NCI-H2171 (cell line): ENCODE measurements around the gene CCDC170.

ENCODE experiments used
- DNase-seq: peaks from one replicate; lab custom pipeline; 2025; lab: John Stamatoyannopoulos, UW

Gene CCDC170

GRCh38 chr6:151618717-151619116 is 124.9 kb downstream of the CCDC170 start:
- DNase-seq: no peak

DNA sequence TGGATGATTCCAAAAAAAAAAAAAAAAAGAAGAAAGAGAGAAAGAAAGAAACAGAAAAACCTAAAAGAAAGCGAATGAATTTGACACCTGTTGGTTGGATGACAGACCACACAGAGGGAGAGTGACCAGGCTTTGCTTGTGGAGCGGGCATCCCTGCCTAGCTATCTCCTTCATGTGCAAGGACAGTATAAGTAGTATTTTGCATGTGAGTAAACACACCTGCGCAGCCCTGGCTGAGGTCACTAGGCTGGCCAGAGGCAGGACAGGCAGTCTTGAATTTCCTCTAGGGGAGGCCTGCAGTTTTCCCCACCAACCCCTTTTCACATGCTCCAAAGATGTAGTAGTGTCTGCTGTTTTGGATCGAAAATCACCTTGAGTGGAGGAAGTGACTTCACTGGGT is 126.4 kb downstream of the CCDC170 start:
- DNase-seq: no peak

DNA sequence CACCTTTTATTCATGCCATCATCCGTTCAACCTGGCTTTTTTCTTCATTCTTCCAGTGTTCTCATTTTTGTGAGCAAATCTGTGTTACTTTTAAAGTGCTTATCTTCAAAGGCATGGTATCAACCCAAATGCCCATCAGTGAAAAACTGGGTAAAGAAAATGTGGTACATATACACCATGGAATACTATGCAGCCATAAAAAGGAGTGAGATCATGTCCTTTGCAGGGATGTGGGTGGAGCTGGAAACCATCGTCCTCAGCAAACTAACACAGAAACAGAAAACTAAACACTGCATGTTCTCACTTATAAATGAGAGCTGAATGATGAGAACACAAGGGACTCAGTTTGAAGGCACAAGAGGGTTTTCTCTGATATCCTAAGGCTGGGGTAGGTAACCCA is 130.3 kb downstream of the CCDC170 start:
- DNase-seq: no peak

DNA sequence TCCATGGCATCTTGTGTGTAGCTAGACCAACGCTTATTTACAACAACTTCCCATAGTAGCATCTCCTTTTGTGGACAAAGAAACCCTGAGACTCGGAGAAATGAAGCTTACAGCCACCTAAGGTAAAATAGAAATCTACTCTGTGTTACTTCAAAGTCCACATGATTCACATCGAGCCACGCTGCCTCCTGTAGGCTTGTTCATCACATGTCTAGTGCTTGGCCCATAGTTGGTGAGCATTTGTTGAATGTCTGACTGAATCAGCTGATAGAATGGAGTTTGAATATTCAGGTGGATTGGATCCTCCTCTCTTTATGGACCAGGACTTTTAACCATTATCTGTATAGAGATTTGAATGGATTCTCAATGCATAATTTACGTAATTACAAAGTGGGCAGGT is 130.7 kb downstream of the CCDC170 start:
- DNase-seq: no peak

GRCh38 chr6:151624900-151625536 is 131.2 kb downstream of the CCDC170 start:
- no peak for DNase-seq

DNA sequence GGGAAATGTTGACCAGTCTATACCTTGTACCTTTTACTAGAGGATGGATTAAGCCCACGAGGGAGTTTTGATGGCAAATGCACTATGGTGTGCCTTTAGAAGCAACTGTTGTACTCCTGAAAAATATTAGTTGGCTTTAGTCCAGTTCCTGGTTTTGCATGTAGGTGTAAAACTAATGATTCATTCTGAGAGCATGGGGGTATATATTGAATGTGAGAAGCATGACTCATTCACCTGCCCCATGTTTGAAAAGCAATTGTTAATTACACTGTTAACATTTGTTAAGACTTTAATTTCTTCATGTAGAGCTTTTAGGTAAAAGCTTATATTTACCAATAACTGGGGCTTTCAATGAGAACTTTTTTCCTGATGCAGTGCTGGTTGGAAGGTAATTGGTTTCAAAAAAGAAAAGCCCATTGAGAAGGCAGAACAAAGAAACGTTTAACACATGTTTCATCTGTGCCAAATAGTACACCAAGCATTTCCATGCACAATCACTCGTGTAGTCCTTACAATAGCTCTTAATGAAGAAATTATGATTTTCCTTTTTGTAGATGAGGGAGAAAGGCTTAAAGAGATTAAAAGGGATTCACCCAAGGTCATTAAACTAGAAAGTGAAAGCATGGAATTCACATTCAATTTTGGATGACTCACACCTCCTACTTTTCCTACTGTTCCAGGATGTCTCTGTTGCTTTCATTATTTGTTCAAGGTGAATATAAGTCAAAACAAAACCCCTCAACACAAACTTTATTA is 134.1 kb downstream of the CCDC170 start:
- DNase-seq: no peak

- DNase-seq: no peak
These were observed 136.0 kb downstream of the CCDC170 start for GRCh38 chr6:151629791-151630190.

- DNase-seq: no peak
These were observed 136.6 kb downstream of the CCDC170 start for GRCh38 chr6:151630387-151630786.

DNA sequence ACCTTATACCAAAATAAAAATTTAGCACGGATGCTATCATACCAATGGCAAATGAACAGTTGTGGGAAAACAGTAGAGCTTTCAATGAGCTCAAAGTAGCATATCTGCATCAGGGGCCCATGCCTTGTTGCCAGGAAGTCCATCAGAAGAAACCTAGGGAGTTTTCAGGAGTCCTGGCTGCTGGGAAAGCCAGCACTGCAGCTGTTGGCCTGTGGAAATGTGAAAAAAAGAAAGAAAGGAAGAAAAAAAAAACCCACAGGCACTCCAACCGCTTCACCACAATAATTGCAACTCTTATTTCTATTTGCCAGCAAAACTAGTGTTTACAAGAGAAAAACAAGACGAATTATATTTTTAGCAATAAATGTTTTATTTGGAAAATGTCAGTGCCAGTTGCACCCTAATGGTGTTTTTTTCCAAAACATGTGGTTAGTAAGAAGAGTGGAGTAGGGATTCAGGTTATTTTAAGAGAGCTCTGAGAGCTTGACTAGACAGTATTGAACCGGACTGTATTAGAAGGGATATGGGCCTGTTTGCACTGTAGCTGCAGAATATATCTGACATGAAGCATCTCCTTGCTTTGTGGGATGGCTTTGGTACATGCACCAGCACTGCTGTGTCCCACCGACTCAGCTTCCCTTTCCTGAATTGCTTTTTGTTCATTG is 137.3 kb downstream of the CCDC170 start:
- DNase-seq: no peak

DNA sequence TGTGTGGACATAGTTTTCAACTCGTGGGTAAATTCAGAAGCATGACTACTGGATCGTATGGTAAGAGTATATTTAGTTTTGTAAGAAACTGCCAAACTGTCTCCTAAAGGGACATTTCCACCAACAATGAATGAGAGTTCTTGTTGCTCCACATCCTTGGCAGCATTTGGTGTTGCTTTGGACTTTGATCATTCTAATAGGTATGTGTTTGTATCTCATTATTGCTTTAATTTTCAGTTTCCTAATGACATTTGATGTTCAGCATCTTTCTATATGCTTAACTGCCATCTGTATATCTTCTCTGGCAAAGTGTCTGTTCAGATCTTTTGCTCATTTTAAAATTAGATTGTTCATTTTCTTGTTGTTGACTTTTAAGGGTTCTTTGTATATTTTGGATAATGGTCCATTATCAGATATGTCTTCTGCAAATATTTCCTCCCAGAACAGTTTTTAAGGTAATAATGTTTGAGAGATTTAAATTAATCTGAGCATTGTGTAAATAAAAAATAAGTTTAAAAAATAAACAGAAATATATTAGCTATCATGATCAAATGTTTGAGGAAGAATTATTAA is 138.7 kb downstream of the CCDC170 start:
- DNase-seq: no peak

- no peak for DNase-seq
These were observed 139.9 kb downstream of the CCDC170 start for GRCh38 chr6:151633526-151634335.

DNA sequence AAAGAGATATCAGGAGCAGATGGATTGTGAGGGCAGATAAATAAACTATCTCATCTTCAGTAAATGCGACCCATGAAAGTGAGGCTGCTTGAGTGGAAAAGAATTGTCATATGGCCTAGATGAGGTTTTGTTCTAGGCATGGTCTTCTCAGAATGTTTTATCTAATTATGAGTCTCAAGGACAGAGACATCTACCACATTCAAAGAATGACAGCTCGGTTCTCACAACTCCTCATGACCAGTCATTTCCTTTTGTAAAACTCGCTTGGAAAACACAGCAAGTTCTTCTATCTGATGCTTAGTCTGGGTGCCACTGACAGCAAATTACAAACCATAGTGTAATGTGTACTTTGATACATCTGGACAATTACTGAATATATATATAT is 140.5 kb downstream of the CCDC170 start:
- DNase-seq: no peak

- no peak for DNase-seq
These were observed 141.9 kb downstream of the CCDC170 start for GRCh38 chr6:151635741-151636140.

DNA sequence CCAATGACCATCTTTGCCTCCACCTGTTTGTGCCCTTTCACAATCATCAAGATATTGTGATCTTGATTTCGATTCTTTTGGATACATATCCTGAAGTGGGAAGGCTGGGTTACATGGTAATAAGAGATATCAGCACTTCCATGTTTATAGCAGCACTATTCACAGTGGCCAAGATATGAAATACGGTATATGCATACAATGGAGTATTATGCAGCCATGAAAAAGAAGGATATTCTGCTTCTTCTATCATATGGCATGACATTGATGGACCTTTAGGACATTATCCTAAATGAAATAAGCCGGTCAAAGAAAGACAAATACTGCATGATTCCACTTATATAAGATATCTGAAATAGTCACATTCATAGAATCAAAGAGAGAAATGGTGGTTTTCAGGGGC is 144.0 kb downstream of the CCDC170 start:
- no peak for DNase-seq

- DNase-seq: no peak
These were observed 145.9 kb downstream of the CCDC170 start for GRCh38 chr6:151639750-151640149.

GRCh38 chr6:151641028-151641427 is 147.2 kb downstream of the CCDC170 start:
- no peak for DNase-seq

GRCh38 chr6:151647976-151648639 is 154.3 kb downstream of the CCDC170 start:
- DNase-seq: no peak

DNA sequence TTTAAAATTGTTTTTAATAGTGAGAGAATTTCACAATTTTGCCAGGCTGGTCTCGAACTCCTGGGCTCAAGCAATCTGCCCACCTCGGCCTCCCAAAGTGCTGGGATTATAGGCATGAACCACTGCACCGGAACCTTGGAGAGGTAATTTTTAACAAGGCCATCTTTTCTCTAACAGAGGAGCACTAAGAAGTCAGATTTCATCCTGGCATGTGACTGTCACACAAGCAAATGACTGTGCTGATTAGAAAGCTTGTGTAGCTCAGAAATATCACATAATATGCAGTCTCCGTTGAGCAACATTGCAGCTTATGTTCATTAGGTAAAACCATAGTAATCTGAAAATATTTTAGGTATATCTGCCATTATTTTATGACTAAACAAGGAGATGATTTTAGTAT is 156.0 kb downstream of the CCDC170 start:
- DNase-seq: no peak

- no peak for DNase-seq
These were observed 157.8 kb downstream of the CCDC170 start for GRCh38 chr6:151651639-151652038.

- no peak for DNase-seq
These were observed 158.5 kb downstream of the CCDC170 start for GRCh38 chr6:151652325-151652724.

DNA sequence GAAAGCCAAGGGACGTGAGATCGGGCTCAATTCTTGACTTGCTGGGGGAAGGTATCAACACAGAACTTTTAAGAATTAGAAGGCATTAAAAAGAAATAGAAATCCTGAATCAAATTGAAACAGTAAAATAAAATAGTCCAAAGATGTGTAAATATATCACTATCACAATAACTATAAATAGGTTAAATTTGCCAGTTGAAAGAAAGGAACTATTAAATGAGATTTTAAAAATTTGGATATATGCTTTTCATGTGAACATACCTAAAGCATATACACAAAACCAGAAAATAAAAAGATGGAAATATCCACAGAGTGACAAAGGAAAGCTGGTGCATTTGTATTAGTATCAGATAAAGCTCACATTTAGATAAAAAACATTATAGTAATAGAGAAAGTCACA is 161.3 kb downstream of the CCDC170 start:
- DNase-seq: no peak

DNA sequence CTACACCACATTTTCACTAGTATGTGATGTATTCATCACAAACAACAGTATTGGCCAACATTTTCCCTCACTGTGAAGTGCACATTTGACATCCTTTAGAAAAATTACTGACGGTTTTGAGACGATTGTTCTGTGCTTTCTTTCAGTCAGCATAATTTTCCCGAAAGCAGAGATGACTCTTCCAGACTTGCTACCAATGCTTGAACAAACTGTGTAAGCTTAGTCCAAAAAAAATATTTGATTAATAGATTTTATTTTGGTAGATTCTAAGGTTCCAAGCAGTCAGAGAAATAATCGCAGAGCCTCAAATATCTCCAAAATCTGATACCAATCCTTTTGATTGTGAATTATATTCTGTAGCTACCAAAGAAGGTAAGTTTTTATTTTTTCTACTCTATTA is 162.6 kb downstream of the CCDC170 start:
- no peak for DNase-seq
